ENCODE results near the gene RERE.

DNA sequence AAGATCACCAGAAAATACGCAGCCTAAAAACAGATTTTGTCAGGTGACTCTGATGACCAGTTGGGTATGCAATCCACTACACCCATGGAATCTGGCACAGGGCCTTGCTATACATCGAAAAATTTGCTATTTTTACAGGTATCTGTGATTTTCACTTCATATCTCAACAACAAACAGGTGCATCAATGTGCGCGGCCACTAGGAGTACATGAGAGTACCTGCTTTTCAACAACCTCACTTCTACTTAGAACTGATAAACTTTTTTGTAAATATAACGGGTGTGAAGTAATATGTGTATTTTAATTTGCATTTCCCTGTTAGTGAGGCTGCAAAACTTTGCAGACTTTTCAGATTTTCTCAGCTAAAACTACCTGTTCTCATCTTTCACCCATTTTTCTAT, 418.8 kb downstream of the RERE start:
- TF ChIP-seq HOXD13 (CRISPR knock-in tag; IDR thresholded peaks at IDR 0.05; ENCODE audit: borderline replicate concordance) (no peak), SETDB1 (IDR thresholded peaks at IDR 0.05; ENCODE audit: insufficient read length, low read length) (peak; percentile 33), ZNF510 (tag by site-specific recombination; IDR thresholded peaks at IDR 0.05; ENCODE audit: insufficient replicate concordance) (no peak), ZEB2 (tag by site-specific recombination; IDR thresholded peaks at IDR 0.05) (no peak), ZNF747 (tag by site-specific recombination; IDR thresholded peaks at IDR 0.05) (no peak), CTCF (tag by site-specific recombination; IDR thresholded peaks at IDR 0.05) (no peak), ZNF202 (tag by site-specific recombination; IDR thresholded peaks at IDR 0.05; ENCODE audit: borderline replicate concordance) (no peak), ZFHX2 (tag by site-specific recombination; conservative IDR thresholded peaks at IDR 0.05) (no peak), ZNF621 (tag by site-specific recombination; IDR thresholded peaks at IDR 0.05) (no peak), ZSCAN18 (tag by site-specific recombination; IDR thresholded peaks at IDR 0.05) (no peak)
- TF ChIP-seq, protein P1, sequence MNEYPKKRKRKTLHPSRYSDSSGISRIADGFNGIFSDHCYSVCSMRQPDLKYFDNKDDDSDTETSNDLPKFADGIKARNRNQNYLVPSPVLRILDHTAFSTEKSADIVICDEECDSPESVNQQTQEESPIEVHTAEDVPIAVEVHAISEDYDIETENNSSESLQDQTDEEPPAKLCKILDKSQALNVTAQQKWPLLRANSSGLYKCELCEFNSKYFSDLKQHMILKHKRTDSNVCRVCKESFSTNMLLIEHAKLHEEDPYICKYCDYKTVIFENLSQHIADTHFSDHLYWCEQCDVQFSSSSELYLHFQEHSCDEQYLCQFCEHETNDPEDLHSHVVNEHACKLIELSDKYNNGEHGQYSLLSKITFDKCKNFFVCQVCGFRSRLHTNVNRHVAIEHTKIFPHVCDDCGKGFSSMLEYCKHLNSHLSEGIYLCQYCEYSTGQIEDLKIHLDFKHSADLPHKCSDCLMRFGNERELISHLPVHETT (tag by site-specific recombination; IDR thresholded peaks at IDR 0.05), result no peak
- TF ChIP-seq, protein P2, sequence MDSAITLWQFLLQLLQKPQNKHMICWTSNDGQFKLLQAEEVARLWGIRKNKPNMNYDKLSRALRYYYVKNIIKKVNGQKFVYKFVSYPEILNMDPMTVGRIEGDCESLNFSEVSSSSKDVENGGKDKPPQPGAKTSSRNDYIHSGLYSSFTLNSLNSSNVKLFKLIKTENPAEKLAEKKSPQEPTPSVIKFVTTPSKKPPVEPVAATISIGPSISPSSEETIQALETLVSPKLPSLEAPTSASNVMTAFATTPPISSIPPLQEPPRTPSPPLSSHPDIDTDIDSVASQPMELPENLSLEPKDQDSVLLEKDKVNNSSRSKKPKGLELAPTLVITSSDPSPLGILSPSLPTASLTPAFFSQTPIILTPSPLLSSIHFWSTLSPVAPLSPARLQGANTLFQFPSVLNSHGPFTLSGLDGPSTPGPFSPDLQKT (IDR thresholded peaks at IDR 0.05; ENCODE audit: borderline replicate concordance, low read depth, low read length), result no peak

Data from HEK293 (cell line).